H9 (cell line): ENCODE measurements around the gene ABCC4. TPM values are rescaled to one million over a fixed set of nuclear protein-coding genes. Genes with fewer than 3 reads are reported as not detected.

ENCODE experiments used
- DNase-seq: peaks from one replicate; pipeline ENCODE4 v3.0.0-alpha.2; 2017
- H2AFZ ChIP-seq: one replicate; pipeline ENCODE4 v1.6.1; 2013; ENCODE audit warnings: mild to moderate bottlenecking, low read length, control low read depth, moderate library complexity
- H2AK5ac ChIP-seq: 2 replicates; pipeline ENCODE4 v1.6.1; 2013; ENCODE audit warnings: low read length, control low read depth, mixed read lengths; ENCODE audit not compliant: insufficient read length
- H2BK120ac ChIP-seq: one replicate; pipeline ENCODE4 v1.6.1; 2013; ENCODE audit warnings: low read depth, mild to moderate bottlenecking, low read length, control low read depth, inconsistent platforms; ENCODE audit not compliant: poor library complexity, severe bottlenecking
- H2BK12ac ChIP-seq: 2 replicates; pipeline ENCODE4 v1.6.1; 2013; ENCODE audit warnings: low read length, control low read depth, mixed read lengths, low read depth; ENCODE audit not compliant: insufficient read length
- H2BK15ac ChIP-seq: 2 replicates; pipeline ENCODE4 v1.6.1; 2013; ENCODE audit warnings: low read depth, low read length, control low read depth
- H2BK20ac ChIP-seq: one replicate; pipeline ENCODE4 v1.6.1; 2013; ENCODE audit warnings: low read depth, mild to moderate bottlenecking, low read length, control low read depth, inconsistent platforms; ENCODE audit not compliant: poor library complexity, severe bottlenecking
- H2BK5ac ChIP-seq: 2 replicates; pipeline ENCODE4 v1.6.1; 2013; ENCODE audit warnings: low read length, control low read depth, mixed read lengths; ENCODE audit not compliant: insufficient read length
- H3K14ac ChIP-seq: 2 replicates; pipeline ENCODE4 v1.6.1; 2013; ENCODE audit warnings: low read length, control low read depth; ENCODE audit not compliant: insufficient read depth
- H3K18ac ChIP-seq: 2 replicates; pipeline ENCODE4 v1.6.1; 2013; ENCODE audit warnings: low read depth, mild to moderate bottlenecking, mixed read lengths, low read length, control low read depth; ENCODE audit not compliant: insufficient read length
- H3K23ac ChIP-seq: 2 replicates; pipeline ENCODE4 v1.6.1; 2013; ENCODE audit warnings: low read length, control low read depth, mixed read lengths, low read depth; ENCODE audit not compliant: insufficient read length
- H3K23me2 ChIP-seq: 2 replicates; pipeline ENCODE4 v1.6.1; 2013; ENCODE audit warnings: low read depth, mild to moderate bottlenecking, mixed read lengths, low read length, control low read depth; ENCODE audit not compliant: insufficient read length, poor library complexity, severe bottlenecking
- H3K27ac ChIP-seq: 2 replicates; pipeline ENCODE4 v1.5.1; 2013; ENCODE audit warnings: low read length, control low read depth, mixed read lengths, low read depth; ENCODE audit not compliant: insufficient read length
- H3K27me3 ChIP-seq: 2 replicates; pipeline ENCODE4 v1.6.1; 2013; ENCODE audit warnings: low read length, control low read depth, inconsistent platforms; ENCODE audit not compliant: insufficient read depth
- H3K4ac ChIP-seq: 2 replicates; pipeline ENCODE4 v1.6.1; 2013; ENCODE audit warnings: low read depth, mild to moderate bottlenecking, control low read depth, inconsistent platforms, low read length, moderate library complexity
- H3K4me1 ChIP-seq: 2 replicates; pipeline ENCODE4 v1.6.1; 2013; ENCODE audit warnings: low read length, control low read depth, inconsistent platforms; ENCODE audit not compliant: insufficient read depth
- H3K4me2 ChIP-seq: 2 replicates; pipeline ENCODE4 v1.6.1; 2013; ENCODE audit warnings: low read length, control low read depth, mixed read lengths; ENCODE audit not compliant: insufficient read length, insufficient read depth
- H3K56ac ChIP-seq: 2 replicates; pipeline ENCODE4 v1.6.1; 2013; ENCODE audit warnings: low read depth, mild to moderate bottlenecking, mixed read lengths, low read length, control low read depth; ENCODE audit not compliant: insufficient read length
- H3K79me1 ChIP-seq: 2 replicates; pipeline ENCODE4 v1.6.1; 2013; ENCODE audit warnings: low read depth, mild to moderate bottlenecking, moderate library complexity, low read length, control low read depth, inconsistent platforms; ENCODE audit not compliant: insufficient read depth, poor library complexity, severe bottlenecking
- H3K79me2 ChIP-seq: 2 replicates; pipeline ENCODE4 v1.6.1; 2013; ENCODE audit warnings: low read length, control low read depth, inconsistent platforms; ENCODE audit not compliant: insufficient read depth
- H3K9ac ChIP-seq: 2 replicates; pipeline ENCODE4 v1.6.1; 2013; ENCODE audit warnings: low read length, control low read depth, mixed read lengths; ENCODE audit not compliant: insufficient read length; ENCODE audit errors: extremely low read depth
- H3K9me3 ChIP-seq: one replicate; pipeline ENCODE4 v1.6.1; 2013; ENCODE audit warnings: low read depth, low read length, inconsistent platforms; ENCODE audit not compliant: control insufficient read depth
- H3T11ph ChIP-seq: one replicate; pipeline ENCODE4 v1.6.1; 2013; ENCODE audit warnings: mild to moderate bottlenecking, low read length, control low read depth, inconsistent platforms
- H4K20me1 ChIP-seq: one replicate; pipeline ENCODE4 v1.6.1; 2013; ENCODE audit not compliant: control insufficient read depth, insufficient read length, insufficient read depth
- H4K5ac ChIP-seq: 2 replicates; pipeline ENCODE4 v1.6.1; 2013; ENCODE audit warnings: low read depth, mild to moderate bottlenecking, mixed read lengths, low read length, control low read depth; ENCODE audit not compliant: insufficient read length
- H4K8ac ChIP-seq: replicated peaks from 2 replicates; pipeline ENCODE4 v1.6.1; 2013; ENCODE audit warnings: low read length, control low read depth, mixed read lengths, low read depth; ENCODE audit not compliant: insufficient read length
- H4K91ac ChIP-seq: 2 replicates; pipeline ENCODE4 v1.6.1; 2013; ENCODE audit warnings: low read depth, mild to moderate bottlenecking, moderate library complexity, mixed read lengths, low read length, control low read depth; ENCODE audit not compliant: insufficient read length
- H3K27ac Mint-ChIP-seq, 3 experiments: 2 replicates in 2 of 3; 3 replicates in 1 of 3; pipeline ENCODE4 v1.8.0; 2020 to 2021; ENCODE audit warnings: mixed read lengths in 3 of 3, mild to moderate bottlenecking in 1 of 3, moderate library complexity in 1 of 3
- H3K27me3 Mint-ChIP-seq: 2 replicates; pipeline ENCODE4 v1.8.0; 2021; ENCODE audit warnings: low read depth, mild to moderate bottlenecking, moderate library complexity, mixed read lengths
- H3K36me3 Mint-ChIP-seq, 3 experiments: 2 replicates in 2 of 3; 3 replicates in 1 of 3; pipeline ENCODE4 v1.8.0; 2020 to 2021; ENCODE audit warnings: low read depth in 3 of 3, mixed read lengths in 3 of 3; ENCODE audit not compliant: insufficient read depth in 1 of 3
- H3K4me1 Mint-ChIP-seq, 2 experiments: 2 replicates each; pipeline ENCODE4 v1.8.0; 2020; ENCODE audit warnings: mixed read lengths in 2 of 2
- H3K4me3 Mint-ChIP-seq, 2 experiments: 2 replicates in 1 of 2; 3 replicates in 1 of 2; pipeline ENCODE4 v1.8.0; 2020 to 2021; ENCODE audit warnings: mild to moderate bottlenecking in 2 of 2, mixed read lengths in 2 of 2, moderate library complexity in 1 of 2
- H3K9me3 Mint-ChIP-seq, 2 experiments: 2 replicates in 1 of 2; 3 replicates in 1 of 2; pipeline ENCODE4 v1.8.0; 2020; ENCODE audit warnings: mild to moderate bottlenecking in 2 of 2, mixed read lengths in 2 of 2, moderate library complexity in 1 of 2
- WGBS: extraction: QIAGEN DNeasy Blood & Tissue Kit; methylation state at CpG from one replicate; pipeline ENCODE4 v1.1.7; 2013; ENCODE audit warnings: missing lambda C conversion rate, low lambda C conversion rate, mixed read lengths; ENCODE audit not compliant: insufficient read length; ENCODE audit errors: extremely low coverage; 5-methylcytosine and 5-hydroxymethylcytosine counted together
- total RNA-seq: library from RNA; stranded (reverse); gene quantifications from 2 replicates; pipeline ENCODE4 v1.2.1, GENCODE V29; 2021
- TF ChIP-seq, protein P1 (sequence below): fragments of 200-600 bp; sonication (generic); conservative IDR thresholded peaks from 3 replicates; pipeline ENCODE4 v1.8.0; 2021; ENCODE audit warnings: antibody characterized with exemption, mild to moderate bottlenecking

ABCC4 gene
- total RNA-seq, 1 experiment from 2014 or later: 5.9 TPM

DNA sequence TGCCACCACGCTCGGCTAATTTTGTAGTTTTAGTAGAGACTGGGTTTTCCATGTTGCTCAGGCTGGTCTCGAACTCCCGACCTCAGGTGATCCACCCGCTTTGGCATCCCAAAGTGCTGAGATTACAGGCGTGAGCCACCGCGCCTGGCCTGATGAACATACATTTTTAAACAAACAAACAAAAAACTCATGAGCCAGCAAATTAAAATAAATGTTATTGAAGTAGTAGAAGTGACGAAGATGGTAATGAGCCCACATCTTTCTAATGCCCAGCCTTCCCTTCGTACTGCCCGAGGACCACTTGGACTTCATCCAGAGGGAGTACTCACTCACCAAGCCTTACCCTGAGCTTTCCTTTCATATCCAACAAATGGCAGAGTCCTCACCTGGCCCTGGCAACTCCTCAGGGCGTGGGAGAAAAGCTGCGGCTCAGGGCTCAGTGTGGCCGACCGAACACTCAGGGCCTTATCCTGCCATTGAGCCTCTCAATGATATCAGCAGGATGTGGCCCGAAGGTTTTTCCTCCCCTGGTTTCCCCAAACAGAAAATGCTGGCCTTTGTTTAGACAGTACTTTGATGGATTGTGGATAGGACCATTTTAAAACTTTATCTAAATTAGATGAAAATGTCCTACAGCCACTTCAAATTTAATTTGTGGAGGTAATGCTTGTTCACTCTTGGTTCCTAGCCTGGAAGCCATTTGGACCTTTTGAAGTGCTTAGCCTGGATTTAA lies 22.8 kb upstream of the ABCC4 start:
- H2AFZ ChIP-seq: no peak overlapping the region

More for the DNA sequence above, 22.8 kb upstream of the ABCC4 start:
- Histone ChIP-seq H3K79me1 (no peaks in the 10 kb centered on the region), H3K4me2 (no peak overlapping the region), H3K27ac (no peak overlapping the region), H4K8ac (no peak overlapping the region), H4K20me1 (no peaks in the 10 kb centered on the region), H3K27me3 (no peaks in the 10 kb centered on the region), H3K23ac (no peak overlapping the region), H4K5ac (no peak overlapping the region), H3K4me1 (no peaks in the 10 kb centered on the region; the same call in 1 of the 2 replicates), H2BK120ac (no peak overlapping the region), H2BK15ac (no peak overlapping the region), H2BK12ac (no peak overlapping the region), H3K14ac (no peak overlapping the region), H3K56ac (no peak overlapping the region), H2BK5ac (no peak overlapping the region), H3K18ac (no peak overlapping the region), H3T11ph (no peak overlapping the region), H3K23me2 (no peaks in the 10 kb centered on the region), H4K91ac (no peak overlapping the region), H3K9ac (no peak overlapping the region), H2BK20ac (no peak overlapping the region), H3K4ac (no peak overlapping the region), H3K9me3 (no peaks in the 10 kb centered on the region), H2AK5ac (no peak overlapping the region), H3K79me2 (no peaks in the 10 kb centered on the region)
- WGBS: no CpG with 5 or more reads among the region's 16 CpGs
- Mint-ChIP-seq H3K4me3 (no peak overlapping the region), H3K36me3 (no peaks in the 10 kb centered on the region), H3K27me3 (no peaks in the 10 kb centered on the region; the same call in 1 of the 2 replicates), H3K27ac (no peak overlapping the region), H3K4me1 (peaks cover 0 to 3% of the 10 kb centered on the region in 2 experiments; a peak in 1 of 4 replicates), H3K9me3 (no peaks in the 10 kb centered on the region)
- TF ChIP-seq, protein P1, sequence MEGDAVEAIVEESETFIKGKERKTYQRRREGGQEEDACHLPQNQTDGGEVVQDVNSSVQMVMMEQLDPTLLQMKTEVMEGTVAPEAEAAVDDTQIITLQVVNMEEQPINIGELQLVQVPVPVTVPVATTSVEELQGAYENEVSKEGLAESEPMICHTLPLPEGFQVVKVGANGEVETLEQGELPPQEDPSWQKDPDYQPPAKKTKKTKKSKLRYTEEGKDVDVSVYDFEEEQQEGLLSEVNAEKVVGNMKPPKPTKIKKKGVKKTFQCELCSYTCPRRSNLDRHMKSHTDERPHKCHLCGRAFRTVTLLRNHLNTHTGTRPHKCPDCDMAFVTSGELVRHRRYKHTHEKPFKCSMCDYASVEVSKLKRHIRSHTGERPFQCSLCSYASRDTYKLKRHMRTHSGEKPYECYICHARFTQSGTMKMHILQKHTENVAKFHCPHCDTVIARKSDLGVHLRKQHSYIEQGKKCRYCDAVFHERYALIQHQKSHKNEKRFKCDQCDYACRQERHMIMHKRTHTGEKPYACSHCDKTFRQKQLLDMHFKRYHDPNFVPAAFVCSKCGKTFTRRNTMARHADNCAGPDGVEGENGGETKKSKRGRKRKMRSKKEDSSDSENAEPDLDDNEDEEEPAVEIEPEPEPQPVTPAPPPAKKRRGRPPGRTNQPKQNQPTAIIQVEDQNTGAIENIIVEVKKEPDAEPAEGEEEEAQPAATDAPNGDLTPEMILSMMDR: no peak
- no peak for DNase-seq
